Activated T-helper 1 cell treated with anti-CD3 and anti-CD28 coated beads, Interleukin-12 subunit alpha, Interleukin-12 subunit beta, Interleukin-2, Interleukin-4 antibody, amounts not matched to agents 30 ng/mL and 10 ng/mL and 1 ng/mL, durations not matched to agents 14 hours and 24 hours and 36 hours (primary cell): ENCODE results near the gene TAF4. TPM values are rescaled to one million over a fixed set of nuclear protein-coding genes. Genes with fewer than 3 reads are reported as not detected.

Experiments used
- DNase-seq: peaks from one replicate; pipeline ENCODE4 v3.0.0; 2021; ENCODE audit warnings: low spot score
- H3K27ac Mint-ChIP-seq: one replicate; pipeline ENCODE4 v1.8.0; 2021; ENCODE audit warnings: mild to moderate bottlenecking, mixed read lengths
- H3K27me3 Mint-ChIP-seq: one replicate; pipeline ENCODE4 v1.8.0; 2022; ENCODE audit warnings: mild to moderate bottlenecking, moderate library complexity, mixed read lengths; ENCODE audit not compliant: insufficient read depth
- H3K36me3 Mint-ChIP-seq: one replicate; pipeline ENCODE4 v1.8.0; 2021; ENCODE audit warnings: low read depth, mixed read lengths
- H3K4me1 Mint-ChIP-seq: one replicate; pipeline ENCODE4 v1.8.0; 2021; ENCODE audit warnings: low read depth, mixed read lengths
- H3K4me3 Mint-ChIP-seq: one replicate; pipeline ENCODE4 v1.8.0; 2021; ENCODE audit warnings: mild to moderate bottlenecking, moderate library complexity, mixed read lengths
- H3K9me3 Mint-ChIP-seq: one replicate; pipeline ENCODE4 v1.8.0; 2021; ENCODE audit warnings: mixed read lengths
- intact Hi-C: fragments of 100-400 bp; cut with micrococcal nuclease; formaldehyde crosslinking; loops from one replicate; pipeline ENCODE4 v1.15.1; 2024
- total RNA-seq: library from RNA; stranded (reverse); gene quantifications from 2 replicates; pipeline ENCODE4 v1.2.3, GENCODE V29; 2022

TAF4 gene
- total RNA-seq, 1 donor from 2014 or later, result 28.3 TPM

GRCh38 chr20:62027698-62028321 is 37.9 kb downstream of the TAF4 start:
- Mint-ChIP-seq H3K4me3 (no peak overlapping the region), H3K4me1 (peaks cover 34% of the 10 kb centered on the region), H3K9me3 (no peaks in the 10 kb centered on the region), H3K36me3 (no peaks in the 10 kb centered on the region), H3K27me3 (no peaks in the 10 kb centered on the region), H3K27ac (no peak overlapping the region)
- intact Hi-C loops, result loop anchor here (5.0 kb wide), 1 partner anchor 109 kb away; no protein-coding TSS in a partner anchor
- no peak for DNase-seq

- intact Hi-C loops, result loop anchor here (5.0 kb wide), 1 partner anchor 110 kb away; no protein-coding TSS in a partner anchor
- Mint-ChIP-seq H3K27ac (no peak overlapping the region), H3K4me3 (no peak overlapping the region), H3K9me3 (no peaks in the 10 kb centered on the region), H3K4me1 (peaks cover 28% of the 10 kb centered on the region), H3K36me3 (no peaks in the 10 kb centered on the region), H3K27me3 (no peaks in the 10 kb centered on the region)
- DNase-seq, result no peak
These were observed 38.6 kb downstream of the TAF4 start for GRCh38 chr20:62027116-62027515.

GRCh38 chr20:62026564-62026856 is 39.2 kb downstream of the TAF4 start:
- H3K4me1 Mint-ChIP-seq, result peaks cover 22% of the 10 kb centered on the region
- H3K27me3 Mint-ChIP-seq, result no peaks in the 10 kb centered on the region
- no peaks in the 10 kb centered on the region for H3K9me3 Mint-ChIP-seq
- H3K36me3 Mint-ChIP-seq, result no peaks in the 10 kb centered on the region
- no peak overlapping the region for H3K4me3 Mint-ChIP-seq
- intact Hi-C loops, result loop anchor here (5.0 kb wide), 1 partner anchor 111 kb away; no protein-coding TSS in a partner anchor
- DNase-seq, result no peak
- H3K27ac Mint-ChIP-seq, result no peak overlapping the region

- no peaks in the 10 kb centered on the region for H3K36me3 Mint-ChIP-seq
- no peak for DNase-seq
- H3K9me3 Mint-ChIP-seq, result no peaks in the 10 kb centered on the region
- no peak overlapping the region for H3K4me3 Mint-ChIP-seq
- intact Hi-C loops, result loop anchor here (5.0 kb wide), 1 partner anchor 111 kb away; no protein-coding TSS in a partner anchor
- H3K27ac Mint-ChIP-seq, result peak overlapping the region; percentile 41
- H3K4me1 Mint-ChIP-seq, result peaks cover 17% of the 10 kb centered on the region
- no peaks in the 10 kb centered on the region for H3K27me3 Mint-ChIP-seq
These were observed 39.7 kb downstream of the TAF4 start for GRCh38 chr20:62025832-62026563.

DNA sequence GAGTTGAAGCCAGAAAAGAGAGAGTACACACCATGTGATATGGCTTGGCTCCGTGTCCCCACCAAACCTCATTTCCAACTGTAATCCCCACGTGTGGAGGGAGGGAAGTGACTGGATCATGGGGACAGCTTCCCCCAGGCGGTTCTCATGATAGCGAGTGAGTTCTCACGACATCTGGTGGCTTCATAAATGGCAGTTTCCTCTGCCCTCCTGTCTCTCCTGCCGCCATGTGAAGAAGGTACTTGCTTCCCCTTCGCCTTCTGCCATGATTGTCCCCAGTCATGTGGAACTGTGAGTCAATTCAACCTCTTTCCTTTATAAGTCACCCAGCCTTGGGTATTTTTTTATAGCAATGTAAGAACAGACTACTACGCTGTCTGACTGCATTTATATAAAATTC is 40.3 kb downstream of the TAF4 start:
- Mint-ChIP-seq H3K4me1 (peaks cover 17% of the 10 kb centered on the region), H3K27me3 (no peaks in the 10 kb centered on the region), H3K9me3 (no peaks in the 10 kb centered on the region)

DNA sequence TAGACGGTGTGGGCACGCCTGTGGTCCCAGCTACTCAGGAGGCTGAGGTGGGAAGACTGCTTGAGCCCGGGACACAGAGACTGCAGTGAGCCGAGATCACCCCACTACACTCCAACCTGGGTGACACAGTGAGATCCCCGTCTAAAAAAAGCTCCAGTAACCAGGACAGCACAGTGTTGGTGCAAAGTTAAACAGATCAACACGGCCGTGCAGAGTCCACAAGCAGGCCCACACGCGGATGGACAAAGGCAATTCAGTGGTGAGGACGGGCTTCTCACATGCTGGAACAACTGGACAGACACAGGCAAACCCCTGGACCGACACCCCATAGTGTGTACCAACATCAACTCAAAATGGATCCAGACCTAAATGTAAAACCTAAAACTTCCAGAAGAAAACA is 41.7 kb downstream of the TAF4 start:
- no peaks in the 10 kb centered on the region for H3K36me3 Mint-ChIP-seq
- H3K9me3 Mint-ChIP-seq, result no peaks in the 10 kb centered on the region
- H3K27me3 Mint-ChIP-seq, result no peaks in the 10 kb centered on the region
- H3K27ac Mint-ChIP-seq, result no peak overlapping the region
- DNase-seq, result no peak
- peaks cover 18% of the 10 kb centered on the region for H3K4me1 Mint-ChIP-seq
- intact Hi-C loops, result no loop called here
- H3K4me3 Mint-ChIP-seq, result no peak overlapping the region

More for the DNA sequence above, 40.3 kb downstream of the TAF4 start:
- intact Hi-C loops, result loop anchor here (5.0 kb wide), 1 partner anchor 112 kb away; no protein-coding TSS in a partner anchor
- Mint-ChIP-seq H3K4me3 (no peak overlapping the region), H3K27ac (no peak overlapping the region), H3K36me3 (no peaks in the 10 kb centered on the region)
- no peak for DNase-seq

GRCh38 chr20:62022575-62023139 is 43.0 kb downstream of the TAF4 start:
- Mint-ChIP-seq H3K4me1 (peaks cover 18% of the 10 kb centered on the region), H3K27ac (no peak overlapping the region), H3K36me3 (no peaks in the 10 kb centered on the region), H3K4me3 (no peak overlapping the region), H3K9me3 (no peaks in the 10 kb centered on the region), H3K27me3 (no peaks in the 10 kb centered on the region)
- no peak for DNase-seq
- intact Hi-C loops, result no loop called here

GRCh38 chr20:62021793-62022385 is 43.8 kb downstream of the TAF4 start:
- DNase-seq, result no peak
- Mint-ChIP-seq H3K4me3 (no peak overlapping the region), H3K36me3 (no peaks in the 10 kb centered on the region), H3K27ac (no peak overlapping the region), H3K4me1 (peaks cover 18% of the 10 kb centered on the region), H3K9me3 (no peaks in the 10 kb centered on the region), H3K27me3 (no peaks in the 10 kb centered on the region)
- intact Hi-C loops, result no loop called here

DNA sequence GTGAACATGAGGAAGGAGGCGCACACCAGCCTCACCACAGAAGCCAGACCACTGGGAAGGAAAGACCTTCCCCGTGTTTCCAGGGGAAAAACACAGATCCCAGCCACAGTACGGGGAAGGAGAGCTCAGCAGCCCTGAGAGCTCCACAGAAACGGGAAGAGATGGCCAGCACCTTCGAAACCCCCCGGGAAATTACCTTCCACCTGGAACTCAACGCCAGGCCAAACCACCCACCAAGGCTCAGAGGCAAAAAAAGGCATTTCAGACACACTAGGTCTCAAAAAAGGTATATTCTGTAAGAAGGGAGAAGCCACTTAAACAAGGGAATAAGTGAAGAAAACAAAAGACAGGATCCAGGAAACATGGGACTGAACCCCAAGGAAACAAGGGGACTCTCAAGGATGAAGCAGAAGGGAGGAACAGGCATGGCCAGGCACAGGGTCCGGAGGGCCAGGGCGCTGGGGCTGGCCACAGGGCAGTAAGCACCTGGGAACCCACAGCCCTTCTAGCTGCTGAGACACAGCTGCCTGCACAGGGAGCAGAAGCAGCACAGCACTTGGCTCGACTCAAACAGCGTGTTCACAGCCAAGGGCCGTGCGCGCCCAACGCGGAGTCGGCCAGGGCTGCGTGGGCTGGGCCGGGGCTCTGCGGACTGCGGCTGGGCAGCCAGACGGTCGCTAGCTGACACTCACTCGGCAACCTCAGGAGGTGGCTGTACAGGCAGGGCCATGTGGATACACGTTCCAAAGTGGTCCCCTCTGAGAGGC is 44.6 kb downstream of the TAF4 start:
- Mint-ChIP-seq H3K9me3 (no peaks in the 10 kb centered on the region), H3K4me1 (peaks cover 16% of the 10 kb centered on the region), H3K4me3 (no peak overlapping the region), H3K27me3 (no peaks in the 10 kb centered on the region), H3K27ac (no peak overlapping the region), H3K36me3 (no peaks in the 10 kb centered on the region)
- intact Hi-C loops, result no loop called here
- no peak for DNase-seq

DNA sequence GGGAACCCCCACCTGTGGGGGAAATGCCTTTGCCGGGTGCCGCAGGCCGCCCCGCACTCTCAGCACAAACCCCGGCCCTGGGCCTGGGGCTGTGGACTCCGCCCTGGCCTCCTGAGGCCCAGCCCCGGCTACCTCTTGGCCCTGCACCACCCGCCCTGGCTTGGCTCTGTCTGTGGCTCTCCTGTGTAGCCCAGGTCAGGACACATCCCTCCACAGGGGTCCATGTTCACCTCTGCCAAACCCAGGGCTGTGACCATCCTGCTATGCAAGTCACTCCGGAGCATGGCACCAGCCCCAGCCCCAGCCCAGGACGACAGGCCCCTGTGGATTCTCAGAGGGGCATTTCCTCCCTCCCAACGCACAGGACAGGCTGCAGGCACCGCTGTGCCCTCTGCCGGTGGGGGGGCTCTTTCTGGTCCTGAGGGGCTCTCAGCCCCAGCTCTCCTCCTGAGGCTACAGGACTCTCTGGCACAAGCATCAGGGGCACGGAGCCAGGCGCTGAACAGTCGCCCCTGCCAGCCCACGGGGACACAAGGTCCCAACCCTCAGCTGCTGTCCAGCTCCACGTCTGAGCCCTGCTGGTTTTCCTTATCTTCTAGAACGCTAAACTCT is 45.7 kb downstream of the TAF4 start:
- no peak for DNase-seq
- Mint-ChIP-seq H3K4me1 (peaks cover 9% of the 10 kb centered on the region), H3K4me3 (no peak overlapping the region), H3K27me3 (no peaks in the 10 kb centered on the region), H3K36me3 (no peaks in the 10 kb centered on the region), H3K27ac (no peak overlapping the region), H3K9me3 (no peaks in the 10 kb centered on the region)
- intact Hi-C loops, result no loop called here

- intact Hi-C loops, result no loop called here
- no peak for DNase-seq
- no peak overlapping the region for H3K27ac Mint-ChIP-seq
- no peaks in the 10 kb centered on the region for H3K27me3 Mint-ChIP-seq
- H3K4me3 Mint-ChIP-seq, result no peak overlapping the region
- H3K9me3 Mint-ChIP-seq, result no peaks in the 10 kb centered on the region
- no peaks in the 10 kb centered on the region for H3K36me3 Mint-ChIP-seq
- peaks cover 9% of the 10 kb centered on the region for H3K4me1 Mint-ChIP-seq
These were observed 46.4 kb downstream of the TAF4 start for GRCh38 chr20:62019144-62019805.
